Ovary (tissue), 3 donors: ENCODE data around the gene IL15RA.

Source experiments
- EP300 ChIP-seq: sonication (generic); formaldehyde crosslinking; IDR thresholded peaks from one replicate; pipeline ENCODE4 v1.6.1; 2017; ENCODE audit warnings: antibody characterized with exemption
- POLR2A ChIP-seq: fragments of 450-650 bp; IDR thresholded peaks from one replicate; pipeline ENCODE4 v1.6.1; 2017; ENCODE audit warnings: antibody characterized with exemption, mild to moderate bottlenecking, moderate library complexity
- TF ChIP-seq, protein P1 (sequence below), 3 donors: fragments of 450-650 bp in 2 of 3; fragments of 200-600 bp in 1 of 3; IDR thresholded peaks; one replicate each; pipeline versions ENCODE4 v1.5.1 to v1.8.0; 2016 to 2022; ENCODE audit warnings: antibody characterized with exemption in 3 of 3, mild to moderate bottlenecking in 1 of 3
- donor health status: DM: no; HTN: no; CAD: no.

GRCh38 chr10:5968037-5968680 lies 9.2 kb downstream of the IL15RA start:
- TF ChIP-seq, protein P1, sequence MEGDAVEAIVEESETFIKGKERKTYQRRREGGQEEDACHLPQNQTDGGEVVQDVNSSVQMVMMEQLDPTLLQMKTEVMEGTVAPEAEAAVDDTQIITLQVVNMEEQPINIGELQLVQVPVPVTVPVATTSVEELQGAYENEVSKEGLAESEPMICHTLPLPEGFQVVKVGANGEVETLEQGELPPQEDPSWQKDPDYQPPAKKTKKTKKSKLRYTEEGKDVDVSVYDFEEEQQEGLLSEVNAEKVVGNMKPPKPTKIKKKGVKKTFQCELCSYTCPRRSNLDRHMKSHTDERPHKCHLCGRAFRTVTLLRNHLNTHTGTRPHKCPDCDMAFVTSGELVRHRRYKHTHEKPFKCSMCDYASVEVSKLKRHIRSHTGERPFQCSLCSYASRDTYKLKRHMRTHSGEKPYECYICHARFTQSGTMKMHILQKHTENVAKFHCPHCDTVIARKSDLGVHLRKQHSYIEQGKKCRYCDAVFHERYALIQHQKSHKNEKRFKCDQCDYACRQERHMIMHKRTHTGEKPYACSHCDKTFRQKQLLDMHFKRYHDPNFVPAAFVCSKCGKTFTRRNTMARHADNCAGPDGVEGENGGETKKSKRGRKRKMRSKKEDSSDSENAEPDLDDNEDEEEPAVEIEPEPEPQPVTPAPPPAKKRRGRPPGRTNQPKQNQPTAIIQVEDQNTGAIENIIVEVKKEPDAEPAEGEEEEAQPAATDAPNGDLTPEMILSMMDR (IDR thresholded peaks at IDR 0.05) = no peak
- TF ChIP-seq POLR2A (no peak), EP300 (no peak)
